Activated T-helper 1 cell treated with anti-CD3 and anti-CD28 coated beads, Interleukin-12 subunit alpha, Interleukin-12 subunit beta, Interleukin-2, Interleukin-4 antibody, amounts not matched to agents 30 ng/mL and 10 ng/mL and 1 ng/mL, durations not matched to agents 14 hours and 24 hours and 36 hours (primary cell): Measurements from ENCODE around the gene CREB3. TPM values are rescaled to one million over a fixed set of nuclear protein-coding genes. Genes with fewer than 3 reads are reported as not detected.

Source experiments
- DNase-seq: peaks from one replicate; pipeline ENCODE4 v3.0.0; 2021; ENCODE audit warnings: low spot score
- H3K27ac Mint-ChIP-seq: one replicate; pipeline ENCODE4 v1.8.0; 2021; ENCODE audit warnings: mild to moderate bottlenecking, mixed read lengths
- H3K27me3 Mint-ChIP-seq: one replicate; pipeline ENCODE4 v1.8.0; 2022; ENCODE audit warnings: mild to moderate bottlenecking, moderate library complexity, mixed read lengths; ENCODE audit not compliant: insufficient read depth
- H3K36me3 Mint-ChIP-seq: one replicate; pipeline ENCODE4 v1.8.0; 2021; ENCODE audit warnings: low read depth, mixed read lengths
- H3K4me1 Mint-ChIP-seq: one replicate; pipeline ENCODE4 v1.8.0; 2021; ENCODE audit warnings: low read depth, mixed read lengths
- H3K4me3 Mint-ChIP-seq: one replicate; pipeline ENCODE4 v1.8.0; 2021; ENCODE audit warnings: mild to moderate bottlenecking, moderate library complexity, mixed read lengths
- H3K9me3 Mint-ChIP-seq: one replicate; pipeline ENCODE4 v1.8.0; 2021; ENCODE audit warnings: mixed read lengths
- intact Hi-C: fragments of 100-400 bp; cut with micrococcal nuclease; formaldehyde crosslinking; loops from one replicate; pipeline ENCODE4 v1.15.1; 2024
- total RNA-seq: library from RNA; stranded (reverse); gene quantifications from 2 replicates; pipeline ENCODE4 v1.2.3, GENCODE V29; 2022

The CREB3 gene
- total RNA-seq, 1 donor from 2014 or later: 32.1 TPM

GRCh38 chr9:35723426-35723825 is 9.0 kb upstream of the CREB3 start:
- H3K27me3 Mint-ChIP-seq: no peaks in the 10 kb centered on the region
- no peak overlapping the region for H3K27ac Mint-ChIP-seq
- no peak for DNase-seq
- no peaks in the 10 kb centered on the region for H3K4me1 Mint-ChIP-seq
- intact Hi-C loops: no loop called here
- peaks cover 51% of the 10 kb centered on the region for H3K36me3 Mint-ChIP-seq
- H3K9me3 Mint-ChIP-seq: no peaks in the 10 kb centered on the region
- no peak overlapping the region for H3K4me3 Mint-ChIP-seq

DNA sequence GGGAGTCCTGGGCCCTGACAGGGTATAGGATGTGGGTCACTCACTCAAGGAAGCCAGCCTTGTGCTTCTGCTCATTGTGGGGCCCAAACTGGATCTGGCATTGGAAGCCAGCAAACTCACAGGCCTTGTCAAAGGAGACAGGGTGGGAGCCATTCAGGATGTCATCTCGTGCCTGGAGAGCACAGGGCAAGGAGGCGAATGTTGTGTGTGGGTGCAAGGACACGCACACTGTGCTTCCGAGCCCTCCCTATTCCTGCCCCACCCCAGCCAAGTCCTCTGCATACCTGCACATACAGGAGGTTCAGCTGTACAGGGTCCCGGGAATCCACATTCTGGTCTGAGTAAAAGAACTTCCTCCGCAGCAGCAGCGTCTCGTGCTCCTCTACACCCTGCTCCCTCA is 8.6 kb upstream of the CREB3 start:
- H3K4me1 Mint-ChIP-seq: no peaks in the 10 kb centered on the region
- intact Hi-C loops: no loop called here
- peaks cover 50% of the 10 kb centered on the region for H3K36me3 Mint-ChIP-seq
- H3K9me3 Mint-ChIP-seq: no peaks in the 10 kb centered on the region
- no peak for DNase-seq
- no peak overlapping the region for H3K27ac Mint-ChIP-seq
- no peak overlapping the region for H3K4me3 Mint-ChIP-seq
- H3K27me3 Mint-ChIP-seq: no peaks in the 10 kb centered on the region

DNA sequence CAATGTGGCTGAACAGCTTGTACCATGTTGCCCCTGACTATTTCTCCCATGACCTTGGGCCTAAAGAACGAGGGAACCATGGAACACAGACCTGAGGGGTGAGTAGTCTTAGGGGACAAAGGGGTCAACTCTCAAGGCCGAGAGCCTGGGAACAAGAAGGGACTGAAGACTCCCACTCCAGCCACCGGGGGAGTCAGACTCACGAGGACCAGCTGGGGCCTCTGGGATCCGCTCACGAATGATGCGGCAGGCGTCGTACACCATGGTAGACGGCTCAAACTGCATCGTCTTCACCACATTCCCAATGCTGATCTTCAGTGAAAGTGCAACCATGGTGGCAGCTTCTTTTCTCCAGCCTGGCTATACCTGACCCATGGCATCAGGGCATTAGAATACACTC is 7.1 kb upstream of the CREB3 start:
- intact Hi-C loops: no loop called here
- no peak for DNase-seq
- Mint-ChIP-seq H3K4me1 (no peaks in the 10 kb centered on the region), H3K27ac (no peak overlapping the region), H3K27me3 (no peaks in the 10 kb centered on the region), H3K36me3 (peaks cover 45% of the 10 kb centered on the region), H3K4me3 (no peak overlapping the region), H3K9me3 (no peaks in the 10 kb centered on the region)

DNA sequence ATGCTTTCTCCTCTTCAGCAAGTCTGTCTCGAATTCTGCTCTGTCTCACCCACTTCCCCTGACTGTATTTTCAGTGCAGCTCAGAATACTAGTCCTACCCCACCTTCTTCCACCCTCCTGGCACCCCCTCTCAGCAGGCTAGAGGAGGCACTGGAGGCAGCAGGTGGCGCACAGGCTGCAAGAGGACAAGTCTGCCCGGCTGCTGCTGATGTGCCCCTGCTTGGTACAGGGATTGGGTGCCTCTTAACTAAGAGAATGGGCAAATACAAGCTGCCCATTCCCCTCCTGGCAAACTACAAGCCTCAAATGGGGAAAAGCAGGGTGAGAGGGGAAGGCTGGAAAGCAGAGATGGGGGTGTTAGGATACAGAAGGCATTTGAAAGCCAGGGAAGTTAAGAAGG is 5.5 kb upstream of the CREB3 start:
- no peaks in the 10 kb centered on the region for H3K9me3 Mint-ChIP-seq
- no peak overlapping the region for H3K27ac Mint-ChIP-seq
- peaks cover 38% of the 10 kb centered on the region for H3K36me3 Mint-ChIP-seq
- DNase-seq: no peak
- no peaks in the 10 kb centered on the region for H3K4me1 Mint-ChIP-seq
- H3K27me3 Mint-ChIP-seq: no peaks in the 10 kb centered on the region
- intact Hi-C loops: no loop called here
- peak overlapping the region; percentile 77 for H3K4me3 Mint-ChIP-seq

DNA sequence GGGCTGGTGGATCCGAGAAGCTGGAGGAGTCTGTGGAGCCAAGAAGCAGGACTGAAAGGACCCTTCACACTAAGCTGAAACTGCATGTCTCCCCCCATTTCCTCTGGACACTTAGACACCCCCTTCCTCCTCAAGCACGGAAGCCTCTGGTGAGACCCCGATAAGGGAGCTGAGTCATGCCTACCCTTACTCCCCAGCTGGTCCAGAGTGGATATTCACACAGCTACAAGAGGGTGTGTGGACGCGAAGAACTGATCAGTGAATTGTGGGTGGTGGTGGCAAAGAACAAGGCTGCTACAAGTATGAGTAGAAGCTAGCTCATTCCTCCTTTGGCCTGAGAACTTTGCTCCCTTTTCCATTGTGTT is 4.8 kb upstream of the CREB3 start:
- H3K4me3 Mint-ChIP-seq: no peak overlapping the region
- H3K36me3 Mint-ChIP-seq: peaks cover 32% of the 10 kb centered on the region
- H3K27me3 Mint-ChIP-seq: no peaks in the 10 kb centered on the region
- intact Hi-C loops: loop anchor here (2.0 kb wide), 3 partner anchors 31 to 109 kb away; partner anchors contain the start of genes CD72 and TPM2
- H3K9me3 Mint-ChIP-seq: no peaks in the 10 kb centered on the region
- peaks cover under 1% of the 10 kb centered on the region for H3K4me1 Mint-ChIP-seq
- H3K27ac Mint-ChIP-seq: no peak overlapping the region
- DNase-seq: no peak

DNA sequence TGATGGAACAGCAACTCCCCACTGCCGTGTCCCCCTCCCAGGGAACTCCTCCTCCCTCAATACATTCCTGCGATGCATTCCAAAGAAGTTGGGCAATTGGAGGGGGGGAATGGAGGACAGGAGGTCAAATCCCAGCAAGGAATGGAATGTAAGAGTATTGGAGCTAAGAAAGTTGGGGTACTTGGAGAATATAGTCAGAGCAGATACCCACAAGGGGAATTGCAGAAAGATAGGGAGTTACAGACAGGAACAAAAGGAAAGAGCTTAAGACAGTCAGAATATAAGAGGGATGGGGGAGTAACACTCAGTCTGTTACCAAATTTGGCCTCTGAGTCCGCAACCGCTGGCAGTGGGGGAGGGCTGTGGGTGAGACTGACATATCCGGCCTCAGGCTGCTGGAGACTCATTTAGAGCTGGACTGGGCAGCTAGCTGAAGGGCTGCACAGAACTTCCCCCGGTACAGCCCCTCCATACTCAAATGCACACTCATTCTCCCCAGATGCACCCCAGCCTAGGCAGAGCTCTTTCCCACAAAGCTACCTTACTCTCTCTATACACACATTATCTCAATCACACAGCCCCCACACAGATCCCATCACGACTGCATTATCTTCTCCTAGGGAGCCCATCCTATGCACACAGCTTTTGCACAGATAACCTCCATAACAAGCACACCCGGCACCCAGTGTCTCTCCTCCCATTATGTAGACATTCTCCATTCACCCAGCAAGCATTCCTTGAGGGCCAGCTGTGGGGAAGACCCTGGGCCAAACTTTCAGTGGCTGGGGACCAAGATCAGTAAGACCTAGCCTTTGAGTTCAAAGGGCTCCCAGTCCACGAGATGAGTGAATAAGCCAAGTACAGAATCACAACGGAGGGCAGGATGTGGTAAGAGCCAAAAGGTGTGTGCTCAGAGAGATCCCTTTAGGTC is 4.2 kb upstream of the CREB3 start:
- H3K9me3 Mint-ChIP-seq: no peaks in the 10 kb centered on the region
- peaks cover 7% of the 10 kb centered on the region for H3K4me1 Mint-ChIP-seq
- DNase-seq: peak; percentile 42
- H3K36me3 Mint-ChIP-seq: peaks cover 30% of the 10 kb centered on the region
- H3K27me3 Mint-ChIP-seq: no peaks in the 10 kb centered on the region
- intact Hi-C loops: loop anchor here (2.0 kb wide), 3 partner anchors 32 to 110 kb away; partner anchors contain the start of genes CD72 and TPM2
- no peak overlapping the region for H3K27ac Mint-ChIP-seq
- no peak overlapping the region for H3K4me3 Mint-ChIP-seq

DNA sequence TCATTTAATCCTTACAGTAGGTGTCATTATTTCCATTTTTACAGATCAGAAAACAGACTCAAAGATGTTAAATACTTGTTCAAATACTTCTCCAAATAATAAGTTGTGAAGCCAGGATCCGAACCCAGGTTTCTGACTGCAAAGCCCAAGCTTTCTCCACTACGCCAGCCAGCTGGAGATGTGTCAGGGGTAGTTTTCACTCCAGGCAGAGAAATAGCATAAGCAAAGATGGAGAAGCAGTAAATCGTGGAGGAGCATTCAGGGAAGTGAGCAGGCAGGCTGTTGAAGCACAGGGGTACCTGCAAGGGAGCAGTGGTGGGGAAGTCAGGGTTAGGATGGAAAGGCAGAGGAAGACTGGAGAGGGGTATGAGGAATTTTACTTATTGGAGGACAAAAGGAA is 3.4 kb upstream of the CREB3 start:
- no peak overlapping the region for H3K4me3 Mint-ChIP-seq
- intact Hi-C loops: loop anchor here (2.0 kb wide), 3 partner anchors 32 to 110 kb away; partner anchors contain the start of genes CD72 and TPM2
- no peak for DNase-seq
- H3K27ac Mint-ChIP-seq: no peak overlapping the region
- no peaks in the 10 kb centered on the region for H3K27me3 Mint-ChIP-seq
- peaks cover 29% of the 10 kb centered on the region for H3K36me3 Mint-ChIP-seq
- H3K4me1 Mint-ChIP-seq: peaks cover 11% of the 10 kb centered on the region
- no peaks in the 10 kb centered on the region for H3K9me3 Mint-ChIP-seq

GRCh38 chr9:35729700-35730485 is 2.6 kb upstream of the CREB3 start:
- Mint-ChIP-seq H3K4me1 (peaks cover 14% of the 10 kb centered on the region), H3K27me3 (no peaks in the 10 kb centered on the region), H3K9me3 (no peaks in the 10 kb centered on the region), H3K27ac (no peak overlapping the region), H3K36me3 (peaks cover 25% of the 10 kb centered on the region), H3K4me3 (no peak overlapping the region)
- peak; percentile 20 for DNase-seq
- intact Hi-C loops: loop anchor here (2.0 kb wide), 3 partner anchors 33 to 111 kb away; partner anchors contain the start of genes CD72 and TPM2

GRCh38 chr9:35730486-35730854 is 2.0 kb upstream of the CREB3 start:
- peaks cover 16% of the 10 kb centered on the region for H3K4me1 Mint-ChIP-seq
- no peaks in the 10 kb centered on the region for H3K9me3 Mint-ChIP-seq
- peaks cover 26% of the 10 kb centered on the region for H3K36me3 Mint-ChIP-seq
- intact Hi-C loops: no loop called here
- DNase-seq: no peak
- H3K27me3 Mint-ChIP-seq: no peaks in the 10 kb centered on the region
- no peak overlapping the region for H3K4me3 Mint-ChIP-seq
- no peak overlapping the region for H3K27ac Mint-ChIP-seq

DNA sequence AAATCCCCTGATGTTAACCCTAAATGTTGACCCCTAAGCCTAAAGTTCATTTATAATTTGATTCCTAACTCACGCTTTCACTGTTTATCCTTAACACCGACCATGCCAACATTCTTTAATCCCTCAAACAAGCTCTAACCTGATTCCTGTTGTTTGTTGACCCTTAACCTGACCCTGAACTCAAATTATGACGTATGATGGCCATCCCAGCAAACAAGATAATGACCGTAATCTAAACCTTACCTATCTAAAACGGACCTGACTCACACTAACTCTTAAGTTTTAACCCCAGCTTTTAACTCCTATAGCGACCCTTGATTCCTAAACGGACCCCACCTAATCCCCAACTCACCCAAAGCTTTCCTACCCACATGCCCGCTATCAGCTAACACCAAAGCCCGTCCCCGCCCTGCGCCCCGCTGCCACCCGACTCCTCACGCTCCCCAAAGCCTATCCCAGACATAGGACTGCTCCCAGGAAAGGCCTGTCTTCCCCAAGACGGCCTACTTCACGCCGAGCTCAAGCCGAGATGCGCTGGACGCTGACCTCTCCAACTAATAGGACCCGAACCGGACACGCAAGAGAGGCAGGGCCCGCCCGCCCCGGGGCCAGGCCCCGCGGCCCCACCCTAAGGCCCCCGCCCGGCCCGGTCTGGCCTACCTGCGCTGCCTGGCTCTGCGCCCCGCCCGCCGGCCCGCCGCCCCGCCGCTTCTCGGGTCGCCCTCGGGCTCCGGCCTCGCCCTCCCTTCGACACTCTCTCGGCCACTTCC is 866 bp upstream of the CREB3 start:
- no peak for DNase-seq
- Mint-ChIP-seq H3K27ac (peak overlapping the region; percentile 92), H3K4me3 (no peak overlapping the region), H3K36me3 (peaks cover 28% of the 10 kb centered on the region), H3K27me3 (no peaks in the 10 kb centered on the region), H3K4me1 (peaks cover 22% of the 10 kb centered on the region), H3K9me3 (no peaks in the 10 kb centered on the region)
- intact Hi-C loops: loop anchor here (1.0 kb wide), 12 partner anchors 18 to 659 kb away; partner anchors contain the start of genes ATOSB, CLTA, GBA2 and GNE

- intact Hi-C loops: loop anchor here (1.0 kb wide), 12 partner anchors 16 to 661 kb away; partner anchors contain the start of genes ATOSB, CLTA, GBA2 and GNE
- no peaks in the 10 kb centered on the region for H3K27me3 Mint-ChIP-seq
- H3K4me1 Mint-ChIP-seq: peaks cover 22% of the 10 kb centered on the region
- H3K9me3 Mint-ChIP-seq: no peaks in the 10 kb centered on the region
- no peak for DNase-seq
- peaks cover 29% of the 10 kb centered on the region for H3K36me3 Mint-ChIP-seq
- H3K4me3 Mint-ChIP-seq: no peak overlapping the region
- peak overlapping the region; percentile 92 for H3K27ac Mint-ChIP-seq
Observed at GRCh38 chr9:35732800-35733541, 505 bp downstream of the CREB3 start.

GRCh38 chr9:35734096-35734495 is 1.6 kb downstream of the CREB3 start:
- no peak for DNase-seq
- H3K27ac Mint-ChIP-seq: peak overlapping the region; percentile 36

More at GRCh38 chr9:35734096-35734495, 1.6 kb downstream of the CREB3 start:
- peaks cover 40% of the 10 kb centered on the region for H3K36me3 Mint-ChIP-seq
- no peaks in the 10 kb centered on the region for H3K9me3 Mint-ChIP-seq
- peaks cover 22% of the 10 kb centered on the region for H3K4me1 Mint-ChIP-seq
- no peaks in the 10 kb centered on the region for H3K27me3 Mint-ChIP-seq
- intact Hi-C loops: no loop called here
- H3K4me3 Mint-ChIP-seq: peak overlapping the region; percentile 40
